Tibial artery (tissue), 4 donors: ENCODE measurements around the gene ICE1.

ENCODE experiments used
- DNase-seq, 2 donors: peaks; one replicate each; pipeline ENCODE4 v3.0.0-alpha.2; 2019
- H3K27ac ChIP-seq, 2 donors: fragments of 200-600 bp; sonication (generic) in 1 of 2; 1 replicate in 1 of 2; 2 replicates in 1 of 2; pipeline ENCODE4 v1.5.1; 2018 to 2019; ENCODE audit warnings: mild to moderate bottlenecking in 1 of 2
- H3K27me3 ChIP-seq, 2 donors: fragments of 200-600 bp; sonication (generic) in 1 of 2; one replicate each; pipeline versions ENCODE4 v1.5.1 to v1.6.0; 2016 to 2019
- H3K36me3 ChIP-seq, 3 donors: fragments of 200-600 bp; sonication (generic) in 2 of 3; one replicate each; pipeline ENCODE4 v1.5.1; 2016 to 2019; ENCODE audit warnings: mild to moderate bottlenecking in 2 of 3
- H3K4me1 ChIP-seq, 4 donors: fragments of 200-600 bp; sonication (generic) in 2 of 4; 1 replicate in 3 of 4; 2 replicates in 1 of 4; pipeline ENCODE4 v1.5.1; 2016 to 2019
- H3K4me3 ChIP-seq, 2 donors: fragments of 200-600 bp; sonication (generic) in 1 of 2; 1 replicate in 1 of 2; 2 replicates in 1 of 2; pipeline ENCODE4 v1.5.1; 2018 to 2019; ENCODE audit warnings: mild to moderate bottlenecking in 2 of 2
- H3K9me3 ChIP-seq, 3 donors: fragments of 200-600 bp; sonication (generic) in 1 of 3; one replicate each; pipeline ENCODE4 v1.5.1; 2016 to 2019
- intact Hi-C: fragments of 100-400 bp; cut with DNase I; formaldehyde crosslinking; loops from one replicate; pipeline ENCODE4 v1.15.0; 2023; ENCODE audit warnings: low total_unique reads
- TF ChIP-seq, protein P1 (sequence below), 2 experiments: fragments of 200-600 bp in 1 of 2; fragments of 450-650 bp in 1 of 2; IDR thresholded peaks; one replicate each; pipeline ENCODE4 v1.5.1; 2017 to 2019; ENCODE audit warnings: antibody characterized with exemption in 2 of 2, mild to moderate bottlenecking in 1 of 2, moderate library complexity in 1 of 2

ICE1 gene

DNA sequence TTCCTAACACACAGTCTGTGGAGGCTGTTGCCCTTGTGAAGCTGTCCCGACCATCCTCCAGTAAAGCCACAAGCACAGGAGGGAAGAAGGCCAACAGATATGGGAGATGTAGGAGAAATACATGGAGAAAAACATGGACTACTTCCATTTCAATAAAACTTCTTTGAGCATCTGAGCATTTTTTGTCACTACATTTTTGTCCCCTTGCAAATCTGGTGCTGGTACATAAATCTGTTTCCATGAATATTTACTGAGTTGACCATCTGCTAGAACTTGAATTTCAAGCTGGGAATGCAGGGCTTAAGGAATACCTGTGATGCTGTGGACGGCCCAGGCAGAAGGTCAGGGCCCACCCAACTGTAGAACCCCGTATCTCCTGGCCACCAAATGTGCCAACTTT lies 43.9 kb upstream of the ICE1 start:
- peaks cover 0 to 6% (median 0%) of the 10 kb centered on the region in 4 donors for H3K4me1 ChIP-seq
- no peak for DNase-seq
- intact Hi-C loops, result no loop called here
- H3K4me3 ChIP-seq, result no peak overlapping the region
- no peaks in the 10 kb centered on the region for H3K9me3 ChIP-seq
- no peaks in the 10 kb centered on the region for H3K36me3 ChIP-seq
- TF ChIP-seq, protein P1, sequence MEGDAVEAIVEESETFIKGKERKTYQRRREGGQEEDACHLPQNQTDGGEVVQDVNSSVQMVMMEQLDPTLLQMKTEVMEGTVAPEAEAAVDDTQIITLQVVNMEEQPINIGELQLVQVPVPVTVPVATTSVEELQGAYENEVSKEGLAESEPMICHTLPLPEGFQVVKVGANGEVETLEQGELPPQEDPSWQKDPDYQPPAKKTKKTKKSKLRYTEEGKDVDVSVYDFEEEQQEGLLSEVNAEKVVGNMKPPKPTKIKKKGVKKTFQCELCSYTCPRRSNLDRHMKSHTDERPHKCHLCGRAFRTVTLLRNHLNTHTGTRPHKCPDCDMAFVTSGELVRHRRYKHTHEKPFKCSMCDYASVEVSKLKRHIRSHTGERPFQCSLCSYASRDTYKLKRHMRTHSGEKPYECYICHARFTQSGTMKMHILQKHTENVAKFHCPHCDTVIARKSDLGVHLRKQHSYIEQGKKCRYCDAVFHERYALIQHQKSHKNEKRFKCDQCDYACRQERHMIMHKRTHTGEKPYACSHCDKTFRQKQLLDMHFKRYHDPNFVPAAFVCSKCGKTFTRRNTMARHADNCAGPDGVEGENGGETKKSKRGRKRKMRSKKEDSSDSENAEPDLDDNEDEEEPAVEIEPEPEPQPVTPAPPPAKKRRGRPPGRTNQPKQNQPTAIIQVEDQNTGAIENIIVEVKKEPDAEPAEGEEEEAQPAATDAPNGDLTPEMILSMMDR (IDR thresholded peaks at IDR 0.05), result no peak
- H3K27me3 ChIP-seq, result no peaks in the 10 kb centered on the region
- no peak overlapping the region for H3K27ac ChIP-seq

DNA sequence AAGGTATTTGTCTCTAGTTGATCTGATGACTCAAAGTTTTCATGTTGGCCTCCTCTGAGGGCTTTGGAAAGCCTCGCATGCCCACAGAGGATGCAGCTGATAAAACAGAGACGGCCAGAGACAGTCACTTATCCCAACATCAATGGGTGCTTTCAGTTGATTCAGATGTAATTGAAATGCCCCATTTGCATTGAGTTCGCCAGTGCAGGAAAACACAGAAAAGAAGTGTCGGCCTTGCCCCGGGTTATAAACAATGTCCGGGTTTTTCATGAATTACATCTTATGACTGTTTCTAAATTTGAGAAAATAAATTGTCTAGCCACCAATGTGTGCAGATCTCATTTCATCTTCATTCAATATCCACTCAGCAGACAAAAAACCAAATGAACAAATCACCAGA lies 42.2 kb upstream of the ICE1 start:
- TF ChIP-seq, protein P1 (IDR thresholded peaks at IDR 0.05), result no peak
- Histone ChIP-seq H3K27ac (no peak overlapping the region), H3K36me3 (no peaks in the 10 kb centered on the region), H3K4me3 (no peak overlapping the region), H3K9me3 (no peaks in the 10 kb centered on the region), H3K4me1 (peaks cover 0 to 6% (median 0%) of the 10 kb centered on the region in 4 donors), H3K27me3 (no peaks in the 10 kb centered on the region)
- intact Hi-C loops, result no loop called here
- DNase-seq, result no peak

DNA sequence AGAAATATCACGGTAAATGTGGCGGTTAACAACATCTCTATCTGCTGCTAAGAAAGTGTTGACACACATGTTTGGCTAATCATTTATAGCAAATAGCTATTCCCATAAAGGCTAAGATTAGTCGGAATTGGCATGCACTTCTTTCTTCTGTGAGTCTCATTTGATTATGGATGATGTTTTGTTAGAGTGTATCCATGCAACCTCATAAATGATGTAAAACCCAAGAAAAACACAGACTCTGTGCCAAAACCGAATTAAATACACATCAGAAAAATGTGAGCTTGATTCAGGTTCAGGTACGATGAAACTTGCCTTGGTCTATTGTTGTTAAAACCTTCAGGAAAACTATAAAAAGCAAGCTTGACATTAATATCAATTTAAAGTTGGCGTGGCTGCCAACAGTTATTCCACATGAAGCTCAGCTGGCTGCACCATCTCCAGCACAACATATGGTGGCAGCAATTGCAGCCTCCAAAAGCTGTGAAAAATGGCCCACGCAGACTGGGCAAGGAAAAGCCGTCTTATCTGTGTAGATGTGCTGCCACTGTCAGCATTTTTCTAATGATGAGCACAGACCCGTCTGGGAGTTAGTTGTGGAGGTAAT lies 41.1 kb upstream of the ICE1 start:
- H3K4me1 ChIP-seq, result peaks cover 0 to 6% (median 0%) of the 10 kb centered on the region in 4 donors
- no peak overlapping the region for H3K4me3 ChIP-seq
- H3K27ac ChIP-seq, result no peak overlapping the region
- intact Hi-C loops, result no loop called here
- H3K27me3 ChIP-seq, result no peaks in the 10 kb centered on the region
- TF ChIP-seq, protein P1 (IDR thresholded peaks at IDR 0.05), result no peak
- DNase-seq, result no peak
- no peaks in the 10 kb centered on the region for H3K36me3 ChIP-seq
- H3K9me3 ChIP-seq, result no peaks in the 10 kb centered on the region

DNA sequence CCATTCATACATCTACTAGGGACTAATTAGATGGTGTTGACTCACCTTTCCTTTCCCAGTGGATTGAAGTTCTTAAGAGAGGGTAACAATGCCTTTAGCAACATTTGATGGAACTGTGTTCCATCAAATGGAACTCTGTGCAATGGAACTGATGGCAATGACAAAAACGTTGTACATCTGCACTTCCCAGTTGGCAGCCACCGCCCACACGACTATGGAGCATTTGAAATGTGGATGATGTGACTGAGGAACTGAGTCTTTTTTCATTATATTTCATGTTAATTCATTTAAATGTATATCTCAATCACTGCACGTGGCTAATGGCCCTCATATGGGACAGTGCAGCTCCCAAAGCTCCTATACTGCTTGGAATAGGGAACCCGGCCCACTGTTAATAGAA lies 39.0 kb upstream of the ICE1 start:
- TF ChIP-seq, protein P1 (IDR thresholded peaks at IDR 0.05), result no peak
- intact Hi-C loops, result no loop called here
- H3K9me3 ChIP-seq, result no peaks in the 10 kb centered on the region
- H3K4me1 ChIP-seq, result peaks cover 0 to 6% (median 0%) of the 10 kb centered on the region in 4 donors
- no peaks in the 10 kb centered on the region for H3K36me3 ChIP-seq
- H3K27ac ChIP-seq, result no peak overlapping the region
- H3K4me3 ChIP-seq, result no peak overlapping the region
- no peaks in the 10 kb centered on the region for H3K27me3 ChIP-seq
- no peak for DNase-seq

DNA sequence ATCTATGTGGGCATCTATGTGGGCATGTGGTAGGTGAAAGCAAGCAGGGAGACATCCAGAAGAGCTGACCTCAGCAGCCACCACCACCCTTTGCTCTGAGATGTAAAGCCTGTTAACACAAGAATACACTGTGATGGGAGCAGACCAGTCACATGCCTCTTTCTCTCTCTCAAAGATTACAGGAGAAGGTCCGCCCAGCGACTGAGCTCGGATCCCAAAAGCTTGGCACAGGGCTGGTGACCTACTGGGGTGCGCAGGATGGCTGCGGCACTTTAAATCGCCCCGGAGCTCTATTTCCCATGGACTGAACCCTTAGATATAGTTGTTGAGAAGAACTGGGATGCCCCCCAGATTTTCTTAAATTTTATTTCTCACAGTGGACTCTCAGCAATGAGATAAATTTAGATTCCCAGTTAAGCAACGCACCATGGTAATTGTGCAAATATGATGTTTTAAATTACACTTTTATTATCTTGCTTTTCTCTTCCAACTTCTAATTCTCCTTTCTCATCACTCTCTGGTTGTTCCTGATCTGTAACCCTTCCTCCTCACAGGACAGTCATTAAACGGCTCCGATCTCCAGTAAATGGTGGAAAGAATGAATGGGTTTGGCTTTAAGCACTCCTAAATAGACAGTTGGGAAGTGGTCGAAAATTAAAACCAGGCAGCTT lies 37.7 kb upstream of the ICE1 start:
- Histone ChIP-seq H3K4me3 (no peak overlapping the region), H3K4me1 (peaks cover 0 to 6% (median 0%) of the 10 kb centered on the region in 4 donors), H3K27ac (no peak overlapping the region), H3K9me3 (no peaks in the 10 kb centered on the region), H3K27me3 (no peaks in the 10 kb centered on the region), H3K36me3 (no peaks in the 10 kb centered on the region)
- intact Hi-C loops, result no loop called here
- no peak for DNase-seq
- TF ChIP-seq, protein P1 (IDR thresholded peaks at IDR 0.05), result no peak
